Stimulated activated CD4-positive, alpha-beta T cell treated with anti-CD3 and anti-CD28 coated beads, Interleukin-2, amount 100 ng/mL, for 4 hours (primary cell): ENCODE measurements around the gene MAP2K4.
A peak's percentile ranks its signal among the peaks of the same experiment; 100 is the strongest.
"Not testable (repeated sequence)": the region's sequence is repeated elsewhere in the genome, so short reads cannot be mapped to it uniquely, and the experiment has no call there.

Source experiments
- DNase-seq: peaks from one replicate; pipeline ENCODE4 v3.0.0-alpha.2; 2020; ENCODE audit warnings: low read depth

The MAP2K4 gene

DNA sequence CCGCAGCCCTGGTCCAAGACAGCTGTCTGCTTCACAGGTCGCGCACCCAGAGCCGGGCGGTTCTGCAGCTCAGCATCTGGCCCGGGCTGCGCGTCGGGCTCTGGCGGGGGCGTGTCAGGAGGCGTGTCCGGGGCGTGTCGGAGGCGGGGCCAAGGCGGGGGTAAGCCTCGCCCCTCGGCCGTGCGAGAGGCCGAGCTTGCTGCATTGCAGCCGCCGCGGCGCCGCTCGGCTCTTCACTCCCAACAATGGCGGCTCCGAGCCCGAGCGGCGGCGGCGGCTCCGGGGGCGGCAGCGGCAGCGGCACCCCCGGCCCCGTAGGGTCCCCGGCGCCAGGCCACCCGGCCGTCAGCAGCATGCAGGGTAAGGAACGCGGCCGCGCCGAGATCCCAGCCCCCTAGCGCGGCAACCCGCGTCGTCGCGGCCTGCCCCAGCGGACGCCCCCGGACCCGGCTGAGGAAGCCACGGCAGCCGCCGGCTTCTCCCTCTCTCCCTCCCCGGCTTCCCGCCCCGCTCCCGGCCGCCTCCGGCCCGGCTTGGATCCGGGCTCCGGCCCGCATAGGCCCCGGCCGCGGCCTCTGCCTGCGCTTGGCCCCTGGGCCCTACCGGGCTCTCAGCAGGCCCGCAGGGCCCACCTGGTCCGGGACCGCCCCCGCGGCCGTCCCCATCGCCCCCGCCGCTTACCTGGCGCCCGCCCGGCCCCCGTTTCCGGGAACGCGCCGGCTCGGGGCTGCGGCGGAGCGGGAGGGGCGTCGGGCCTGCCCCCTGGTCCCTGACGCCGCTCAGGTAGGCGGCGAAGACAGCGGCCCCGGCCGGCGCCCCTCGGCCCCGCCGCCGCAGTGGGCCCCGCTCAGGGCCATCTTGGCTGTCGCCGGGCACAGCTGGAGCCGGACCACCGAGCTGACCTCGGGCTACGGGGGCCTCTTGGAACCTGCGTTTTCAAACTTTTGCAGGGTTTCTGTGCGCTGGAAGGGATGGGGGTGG is at the start of gene MAP2K4:
MAP2K4 (plus strand) TSS at position 236 of the 981 bp plus-strand sequence; CDS start at position 246, 10 bp downstream.
- peak; percentile 90 for DNase-seq

DNA sequence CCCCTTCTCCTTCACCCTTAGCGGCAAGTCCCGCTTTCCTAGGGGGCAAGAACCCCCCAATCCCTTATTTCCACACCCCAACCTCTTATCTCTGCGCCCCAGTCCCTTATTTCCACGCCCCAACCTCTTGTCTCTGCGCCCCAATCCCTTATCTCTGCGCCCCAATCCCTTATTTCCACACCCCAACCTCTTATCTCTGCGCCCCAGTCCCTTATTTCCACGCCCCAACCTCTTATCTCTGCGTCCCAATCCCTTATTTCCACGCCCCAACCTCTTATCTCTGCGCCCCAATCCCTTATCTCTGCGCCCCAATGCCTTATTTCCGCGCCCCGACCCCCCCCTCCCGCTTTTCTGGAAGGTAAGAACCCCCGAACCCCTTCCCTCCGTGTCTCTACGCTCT is 47.9 kb upstream of the MAP2K4 start:
- not testable (repeated sequence) for DNase-seq

DNA sequence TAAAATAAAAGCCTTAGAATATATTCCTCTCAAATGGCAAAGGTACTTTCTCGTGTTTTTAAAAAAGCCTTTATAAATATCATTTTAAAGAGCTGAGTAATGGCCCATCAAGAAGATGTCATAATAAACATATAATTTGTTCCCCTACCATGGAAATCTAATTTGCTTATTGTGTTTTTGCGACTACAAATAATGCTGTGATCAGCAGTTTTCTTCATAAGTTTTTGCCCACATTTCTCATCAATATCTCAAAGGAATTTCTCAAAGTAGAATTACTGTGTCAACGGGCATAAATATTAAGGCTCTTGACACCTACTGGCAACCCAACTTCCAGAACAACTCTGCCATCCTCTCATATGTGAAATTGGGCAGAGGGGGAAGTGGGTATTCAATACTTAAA is 40.9 kb upstream of the MAP2K4 start:
- DNase-seq, result no peak

DNA sequence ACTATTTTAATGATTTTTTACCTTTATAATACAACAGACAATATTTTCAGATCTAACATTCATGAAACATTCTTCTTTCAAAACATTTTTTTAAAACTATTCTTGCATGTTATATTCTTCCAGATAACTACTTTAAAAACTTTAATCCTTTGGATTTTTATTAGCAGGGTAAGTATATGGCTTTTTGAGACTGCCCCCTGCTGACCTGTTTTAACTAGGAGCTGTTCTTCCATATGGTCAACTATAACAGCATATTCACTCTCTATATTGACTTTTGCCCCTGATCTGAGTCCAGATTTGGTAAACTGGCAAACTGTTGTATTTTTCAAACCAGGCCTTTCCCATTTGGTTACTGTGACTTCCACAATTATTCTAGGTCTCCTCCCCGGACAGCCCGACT is 39.9 kb upstream of the MAP2K4 start:
- DNase-seq, result no peak

DNA sequence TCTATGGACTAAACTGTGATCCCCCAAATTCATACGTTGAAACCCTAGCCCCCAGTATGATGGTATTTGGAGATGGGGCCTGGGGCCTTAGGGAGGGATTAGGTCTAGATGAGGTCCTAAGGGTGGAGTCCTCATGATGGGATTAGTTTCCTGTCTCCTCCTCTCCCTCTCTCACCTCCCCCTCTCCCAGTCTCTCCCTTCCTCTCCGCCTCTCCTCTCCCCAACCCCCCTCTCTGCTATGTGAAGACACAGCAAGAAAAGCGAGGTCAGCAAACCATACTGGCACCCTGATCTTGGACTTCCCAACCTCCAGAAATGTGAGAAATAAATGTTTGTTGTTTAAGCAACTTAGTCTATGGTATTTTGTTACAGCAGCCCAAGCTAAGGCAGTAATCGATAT is 38.8 kb upstream of the MAP2K4 start:
- no peak for DNase-seq

DNA sequence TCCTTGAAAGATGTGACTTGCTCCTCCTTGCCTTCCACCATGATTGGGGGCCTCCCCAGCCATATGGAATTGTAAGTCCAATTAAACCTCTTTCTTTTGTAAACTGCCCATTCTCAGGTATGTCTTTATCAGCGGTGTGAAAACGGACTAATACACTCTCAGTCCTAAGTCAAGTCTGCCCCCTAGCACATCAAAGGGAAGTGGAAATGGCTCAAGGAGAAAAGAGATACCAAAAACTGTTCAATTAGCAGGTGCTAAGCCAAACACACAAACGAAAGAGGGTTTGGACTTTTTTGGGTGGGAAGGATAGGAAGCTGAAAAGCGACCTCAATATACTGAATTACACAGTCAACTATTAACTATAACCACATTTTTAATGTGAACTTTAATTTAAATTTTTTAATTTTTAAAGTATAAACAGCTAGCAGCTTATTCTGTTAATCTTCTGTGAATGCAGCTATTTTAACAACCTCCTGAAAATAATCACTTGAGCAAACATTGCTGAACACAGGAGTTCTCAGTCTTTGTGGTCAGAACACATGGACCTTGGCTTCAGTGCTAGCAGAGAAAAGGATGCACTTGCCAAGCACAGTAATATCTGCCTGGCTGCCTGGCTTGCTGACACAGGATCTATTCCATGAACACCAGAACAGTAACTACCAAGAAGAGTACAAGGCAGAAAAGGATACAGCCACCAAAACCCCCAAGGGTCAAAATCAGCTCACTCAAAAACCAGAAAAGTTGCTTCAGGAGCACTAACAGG is 34.3 kb upstream of the MAP2K4 start:
- DNase-seq, result no peak

DNA sequence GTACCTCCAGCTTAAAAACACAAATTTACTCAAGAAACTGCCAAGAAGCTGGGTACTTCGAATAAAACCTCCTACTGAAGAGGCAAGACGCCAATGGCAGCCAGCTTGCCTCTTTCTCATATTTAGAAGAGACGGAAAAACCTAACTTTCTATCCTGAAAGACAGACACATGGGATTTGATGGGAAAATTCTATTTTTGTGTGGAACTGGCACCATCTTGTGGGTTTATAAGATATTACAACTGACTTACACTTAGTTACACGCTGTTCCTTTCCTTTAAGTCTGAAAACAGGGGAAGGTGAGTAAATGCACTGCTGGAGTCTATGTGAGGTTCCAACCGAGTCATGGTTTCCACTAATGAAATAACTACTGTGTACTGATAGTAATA is 33.7 kb upstream of the MAP2K4 start:
- no peak for DNase-seq

DNA sequence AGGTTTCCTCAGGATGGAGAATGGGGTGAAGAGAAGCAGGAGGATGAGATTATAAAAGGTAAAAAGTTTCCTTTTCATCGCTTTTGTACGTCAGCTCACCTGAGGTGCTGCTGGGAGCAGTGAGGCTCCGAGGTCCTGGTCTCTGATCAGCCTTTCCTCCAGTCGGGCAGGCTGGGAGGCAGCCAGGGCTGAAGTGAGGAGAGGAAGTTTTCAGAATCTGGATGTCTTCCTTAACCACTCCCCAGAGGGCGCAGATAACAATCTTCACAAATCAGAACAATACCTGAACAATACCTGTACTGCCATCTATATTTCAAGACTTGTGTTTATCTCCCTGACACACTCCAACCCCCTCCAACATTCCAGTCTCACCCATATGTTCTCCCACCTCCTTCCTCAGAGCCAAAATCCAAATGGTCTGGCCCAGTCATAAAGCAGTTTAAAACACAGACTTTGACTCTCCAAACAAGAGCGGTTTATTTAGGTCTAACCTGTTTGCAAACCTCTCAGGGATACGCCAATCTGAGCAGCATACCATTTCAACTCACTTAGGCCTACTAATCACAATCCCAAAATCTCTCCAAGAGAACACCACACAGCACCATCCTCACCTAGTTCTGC is 30.2 kb upstream of the MAP2K4 start:
- no peak for DNase-seq

DNA sequence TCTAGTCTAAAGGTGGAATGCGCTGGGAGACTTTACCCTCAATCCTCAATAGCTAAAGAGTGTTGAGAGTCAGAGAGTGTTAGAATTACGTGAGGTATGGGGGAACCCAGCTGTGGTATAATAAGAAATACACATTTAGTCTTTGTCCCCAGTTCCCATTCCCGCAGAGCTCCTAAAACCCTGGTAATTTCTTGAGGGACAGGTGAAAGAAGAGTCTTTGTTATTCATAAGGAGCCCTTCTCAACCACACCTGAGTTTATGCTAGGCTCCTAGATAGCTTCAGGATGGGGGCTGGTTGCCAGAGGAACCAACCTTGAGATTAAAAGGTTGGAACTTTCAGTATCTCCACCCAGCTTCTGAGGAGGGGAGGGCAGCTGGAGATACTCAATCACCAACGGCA is 29.2 kb upstream of the MAP2K4 start:
- DNase-seq, result no peak

DNA sequence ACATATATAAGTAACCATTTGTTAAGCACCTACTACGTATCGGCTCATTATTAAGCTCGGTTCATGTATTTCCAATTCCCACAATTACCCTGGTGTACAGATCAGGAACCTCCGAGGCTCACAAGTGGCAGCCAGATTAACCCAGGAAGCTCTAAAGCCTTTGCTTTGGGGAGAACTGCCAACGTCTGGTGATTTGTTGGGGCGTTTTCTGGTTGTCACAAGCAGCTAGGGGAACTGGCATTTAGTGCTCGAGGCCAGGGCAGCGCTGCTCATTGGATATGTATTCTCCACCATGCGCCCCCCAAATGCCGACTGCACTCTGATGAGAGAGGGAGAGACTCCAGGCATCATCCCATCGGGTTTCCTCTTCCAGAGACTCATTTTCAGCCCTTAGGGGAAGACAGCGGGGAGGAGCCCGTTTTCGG is 23.9 kb upstream of the MAP2K4 start:
- DNase-seq, result peak; percentile 9

DNA sequence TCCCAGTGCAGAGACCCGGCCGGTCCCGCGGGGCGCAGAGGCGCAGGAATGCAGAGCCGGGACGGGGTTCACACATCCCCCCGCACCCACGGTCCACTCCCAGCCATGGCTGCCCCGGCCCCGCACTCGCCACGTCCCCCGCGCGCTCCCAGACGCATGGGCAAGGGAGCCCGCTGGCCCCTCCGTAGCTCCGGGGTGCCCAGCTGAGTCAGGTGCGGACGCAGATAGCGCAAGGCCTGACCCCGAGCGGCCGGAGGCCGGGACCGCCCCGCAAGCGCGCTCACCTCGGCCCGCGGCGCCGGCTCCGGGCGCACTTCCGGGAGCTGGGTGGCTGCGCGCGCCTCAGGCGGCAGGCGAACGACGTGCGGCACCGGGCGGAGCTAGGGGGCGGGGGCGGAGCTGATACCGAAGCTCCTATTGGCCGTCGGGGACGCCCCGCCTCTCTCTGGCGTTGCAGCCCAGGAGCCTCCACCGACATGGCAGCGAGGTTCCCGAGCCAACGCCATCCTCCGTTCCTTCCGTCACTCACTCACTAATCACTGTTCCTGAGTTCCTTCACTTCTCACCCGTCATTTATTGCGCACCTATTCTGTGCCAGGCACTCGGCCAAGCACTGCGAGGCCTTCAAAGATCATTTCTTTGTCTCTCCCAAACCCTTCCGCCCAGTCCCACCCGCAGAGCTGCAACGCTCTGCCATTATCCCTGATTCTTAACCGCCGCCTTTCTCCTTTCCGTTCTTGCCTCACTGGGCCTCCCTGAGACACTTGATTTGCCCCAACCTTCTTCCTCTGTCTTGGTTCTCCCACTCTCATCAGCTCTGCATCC is 23.3 kb upstream of the MAP2K4 start, which contains the start of gene ZNF18:
ZNF18 (minus strand) TSS at position 329 of the 825 bp plus-strand sequence. CDS start 4,646 bp downstream, outside the sequence.
- DNase-seq, result peak; percentile 95

DNA sequence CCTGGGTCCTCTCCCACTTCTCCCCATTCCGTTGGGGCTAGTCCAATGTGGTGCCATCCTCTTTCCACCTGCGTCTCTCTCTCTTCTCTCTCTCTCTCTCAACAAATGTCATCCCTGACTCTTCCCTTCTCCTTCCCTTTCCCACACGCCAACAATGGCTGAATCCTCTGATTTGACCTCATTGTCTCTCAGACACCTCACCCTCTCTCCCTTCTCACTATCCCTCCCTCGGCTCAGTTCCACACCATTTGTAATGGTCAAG is 22.8 kb upstream of the MAP2K4 start:
- no peak for DNase-seq

DNA sequence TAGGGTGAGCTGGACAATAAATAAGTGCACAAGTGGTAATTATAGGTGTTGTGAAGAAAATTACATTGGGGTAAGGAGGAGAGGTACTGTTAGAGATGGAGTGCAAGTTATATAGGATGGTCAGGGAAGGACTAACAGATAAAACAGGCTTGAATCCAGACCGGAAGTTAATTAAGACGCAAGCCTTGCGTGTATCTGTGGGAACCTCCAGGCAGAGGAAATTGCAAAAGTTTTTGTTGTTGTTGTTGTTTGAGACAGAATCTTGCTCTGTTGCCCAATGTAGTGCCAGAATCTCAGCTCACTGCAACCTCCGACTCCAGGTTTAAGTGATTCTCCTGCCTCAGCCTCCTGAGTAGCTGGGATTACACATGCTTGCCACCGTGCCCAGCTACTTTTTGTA is 21.0 kb upstream of the MAP2K4 start:
- DNase-seq, result no peak

DNA sequence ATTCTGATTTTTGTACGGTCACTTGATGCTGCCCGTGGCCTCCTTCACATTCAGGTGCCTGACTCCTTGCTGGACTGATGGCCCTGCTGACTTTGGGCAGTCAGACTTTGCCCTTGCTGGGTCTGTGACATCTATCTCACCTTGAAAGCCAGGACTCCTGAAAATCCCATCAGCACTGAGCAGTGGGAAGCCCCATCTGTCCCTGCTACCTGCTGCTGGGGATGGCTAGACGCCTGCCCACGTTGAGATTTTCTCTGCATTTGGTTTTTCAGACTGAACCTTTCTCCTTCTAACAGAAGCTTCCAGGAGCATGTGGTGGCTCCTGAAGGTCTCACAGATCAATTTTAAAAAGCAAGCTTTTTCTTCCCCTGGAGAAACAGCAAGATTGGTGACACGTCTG is 13.2 kb upstream of the MAP2K4 start:
- no peak for DNase-seq

DNA sequence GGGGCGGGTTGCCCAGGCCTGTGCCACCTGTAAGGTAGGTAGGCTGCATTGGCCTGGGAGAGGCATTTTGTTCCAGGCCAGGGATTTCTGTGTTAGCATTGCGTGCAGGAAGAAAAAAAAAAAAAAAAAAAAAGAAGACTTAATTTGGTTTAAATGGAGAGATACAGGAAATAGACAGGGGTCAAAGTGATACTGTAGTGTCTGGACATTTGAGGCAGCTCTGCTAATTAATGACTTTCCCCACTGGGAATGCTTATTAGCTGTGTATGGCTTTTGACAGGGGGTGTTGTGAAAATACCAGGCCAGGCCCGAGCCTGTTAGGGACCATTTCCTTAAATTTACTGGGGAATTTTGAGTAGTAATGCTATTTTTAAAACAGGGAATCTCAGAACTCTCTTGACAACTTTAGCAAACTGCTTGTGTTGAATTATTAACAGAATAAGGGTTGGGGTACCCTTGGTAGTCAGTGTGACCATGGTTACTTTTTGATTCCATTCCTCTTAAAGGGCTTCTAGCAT is 1.0 kb downstream of the MAP2K4 start:
- no peak for DNase-seq

DNA sequence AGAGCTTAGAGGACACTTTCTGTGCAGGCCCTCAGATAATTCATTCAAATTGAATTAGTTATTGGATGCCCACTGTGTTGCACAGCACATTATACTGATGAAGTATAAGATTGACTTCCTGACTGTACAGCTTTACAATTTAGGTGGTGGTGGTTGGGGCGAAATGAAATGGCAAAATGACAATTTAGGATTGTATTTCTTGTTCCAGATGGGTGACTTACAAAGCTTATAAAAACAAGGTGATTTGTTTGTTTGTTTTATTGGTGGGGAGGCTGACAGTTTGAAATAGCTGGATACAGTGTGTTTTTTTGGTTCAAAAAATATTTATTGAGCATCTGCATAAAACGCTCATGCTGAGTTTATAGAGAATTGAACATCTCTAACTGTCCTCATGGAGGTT is 1.6 kb downstream of the MAP2K4 start:
- DNase-seq, result no peak

DNA sequence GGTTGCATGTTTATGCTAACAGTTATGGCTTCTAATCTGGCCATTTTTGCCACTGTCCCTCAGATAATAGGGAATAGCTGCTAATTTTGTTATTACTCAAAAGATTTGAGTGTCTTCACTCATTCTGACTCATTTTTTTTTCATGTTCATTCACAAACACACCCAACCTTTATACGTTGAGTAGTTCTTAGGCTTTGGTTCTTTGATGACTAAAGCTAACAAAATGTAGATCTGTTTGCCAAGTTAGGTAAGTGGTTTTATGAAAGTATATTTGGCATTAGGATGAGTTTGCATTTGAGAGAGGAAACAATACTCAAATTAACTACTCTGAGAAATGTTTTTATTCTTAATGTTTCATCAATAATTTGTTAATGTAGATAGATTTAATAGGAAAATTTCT is 3.6 kb downstream of the MAP2K4 start:
- DNase-seq, result no peak

DNA sequence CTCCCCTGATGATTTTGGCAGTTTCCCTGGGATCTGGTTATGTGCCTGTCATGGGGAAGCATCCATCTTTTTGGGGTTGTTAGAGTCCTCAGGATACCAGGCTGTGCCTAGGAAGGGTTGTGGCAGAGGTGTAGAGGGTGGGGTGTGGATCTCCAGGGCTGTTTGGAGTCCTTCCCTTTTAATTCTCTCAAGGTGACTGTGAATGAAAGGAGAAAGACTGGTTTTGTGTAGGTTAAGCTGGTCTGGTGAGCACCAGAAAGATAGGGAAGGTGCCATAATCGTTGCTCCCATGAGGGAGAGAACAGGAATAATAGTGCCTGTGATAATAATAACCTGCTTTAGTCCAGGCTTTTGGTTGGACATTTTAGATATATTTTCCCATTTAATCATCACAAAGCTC is 7.0 kb downstream of the MAP2K4 start:
- DNase-seq, result no peak

DNA sequence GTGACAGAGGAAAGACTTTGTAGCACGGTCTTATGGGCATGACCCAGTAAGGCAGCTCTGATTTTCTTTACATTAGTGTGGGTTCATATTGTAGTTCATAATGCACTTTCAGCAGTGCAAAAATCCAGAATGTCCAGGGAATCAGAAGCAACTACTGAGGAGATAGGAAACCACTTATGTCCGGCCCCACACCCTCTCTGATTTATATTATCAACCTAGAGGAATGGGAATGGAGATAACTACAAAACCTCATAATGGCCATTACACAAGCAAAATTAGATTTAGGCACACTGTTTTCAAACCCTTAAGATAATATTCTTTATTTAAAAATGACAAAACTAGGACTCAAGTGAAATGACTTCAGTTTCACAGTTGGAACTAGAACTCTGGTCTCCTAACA is 7.9 kb downstream of the MAP2K4 start:
- DNase-seq, result no peak

DNA sequence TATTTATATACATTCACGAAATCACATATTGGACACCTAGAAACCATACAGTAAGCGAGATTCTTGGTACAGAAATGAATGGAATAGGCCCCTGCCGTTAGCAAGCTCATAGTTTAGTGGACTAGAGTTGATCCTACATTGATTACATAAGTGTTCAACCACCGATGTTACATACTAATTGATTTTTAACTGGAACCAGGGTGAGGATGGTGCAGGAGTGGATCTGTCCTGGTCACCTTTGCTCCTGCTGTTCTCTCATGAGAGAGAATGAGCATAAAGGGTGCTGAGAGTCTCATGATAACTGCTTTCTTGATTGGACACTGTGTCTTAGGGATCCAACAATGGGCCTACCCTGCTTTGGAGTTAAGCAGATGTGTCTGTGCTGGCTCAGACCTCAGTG is 13.9 kb downstream of the MAP2K4 start:
- DNase-seq, result no peak

DNA sequence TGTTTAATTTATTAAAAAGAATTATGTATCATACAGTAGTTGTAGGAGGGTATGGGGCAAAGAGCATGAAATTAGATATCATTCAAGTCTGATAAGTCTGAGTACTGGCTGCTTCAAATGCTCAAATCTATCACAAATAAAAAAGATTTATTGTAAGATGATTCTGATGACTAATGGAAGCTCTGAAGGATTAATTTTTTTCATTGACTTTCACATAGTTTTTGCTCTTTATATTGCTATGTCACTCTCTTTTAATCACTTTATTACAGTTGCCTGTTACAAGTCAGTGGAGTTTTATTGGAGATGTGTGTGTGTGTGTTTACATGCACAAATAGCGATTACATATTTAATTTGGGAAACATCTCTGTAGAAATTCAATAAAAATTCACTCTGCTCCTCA is 15.0 kb downstream of the MAP2K4 start:
- no peak for DNase-seq

DNA sequence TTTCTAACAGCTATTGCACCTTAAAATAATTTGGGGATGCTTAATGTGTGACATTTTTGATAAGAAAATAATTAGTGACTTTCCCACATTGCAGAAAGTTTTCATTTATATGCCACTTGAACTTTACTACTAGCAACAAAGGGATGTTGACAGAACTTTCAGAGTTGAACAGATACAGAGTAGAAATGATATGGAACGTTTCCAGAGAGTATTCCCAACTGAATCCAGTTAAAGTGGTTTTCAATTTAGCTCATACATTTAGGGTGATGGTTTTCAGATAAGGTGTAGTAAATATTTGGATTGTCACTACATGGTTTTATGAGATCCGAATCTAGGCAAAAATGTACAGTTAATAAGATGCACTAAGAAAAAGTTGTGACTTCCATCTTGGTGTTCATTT is 17.3 kb downstream of the MAP2K4 start:
- DNase-seq, result no peak
